CD4-positive, alpha-beta T cell treated with Interleukin-15 for 4 hours (primary cell): ENCODE results near the gene SLC6A6.
A peak's percentile ranks its signal among the peaks of the same experiment; 100 is the strongest.

ENCODE experiments used
- DNase-seq: peaks from one replicate; pipeline ENCODE4 v3.0.0-alpha.2; 2020; ENCODE audit warnings: low spot score

The SLC6A6 gene

DNA sequence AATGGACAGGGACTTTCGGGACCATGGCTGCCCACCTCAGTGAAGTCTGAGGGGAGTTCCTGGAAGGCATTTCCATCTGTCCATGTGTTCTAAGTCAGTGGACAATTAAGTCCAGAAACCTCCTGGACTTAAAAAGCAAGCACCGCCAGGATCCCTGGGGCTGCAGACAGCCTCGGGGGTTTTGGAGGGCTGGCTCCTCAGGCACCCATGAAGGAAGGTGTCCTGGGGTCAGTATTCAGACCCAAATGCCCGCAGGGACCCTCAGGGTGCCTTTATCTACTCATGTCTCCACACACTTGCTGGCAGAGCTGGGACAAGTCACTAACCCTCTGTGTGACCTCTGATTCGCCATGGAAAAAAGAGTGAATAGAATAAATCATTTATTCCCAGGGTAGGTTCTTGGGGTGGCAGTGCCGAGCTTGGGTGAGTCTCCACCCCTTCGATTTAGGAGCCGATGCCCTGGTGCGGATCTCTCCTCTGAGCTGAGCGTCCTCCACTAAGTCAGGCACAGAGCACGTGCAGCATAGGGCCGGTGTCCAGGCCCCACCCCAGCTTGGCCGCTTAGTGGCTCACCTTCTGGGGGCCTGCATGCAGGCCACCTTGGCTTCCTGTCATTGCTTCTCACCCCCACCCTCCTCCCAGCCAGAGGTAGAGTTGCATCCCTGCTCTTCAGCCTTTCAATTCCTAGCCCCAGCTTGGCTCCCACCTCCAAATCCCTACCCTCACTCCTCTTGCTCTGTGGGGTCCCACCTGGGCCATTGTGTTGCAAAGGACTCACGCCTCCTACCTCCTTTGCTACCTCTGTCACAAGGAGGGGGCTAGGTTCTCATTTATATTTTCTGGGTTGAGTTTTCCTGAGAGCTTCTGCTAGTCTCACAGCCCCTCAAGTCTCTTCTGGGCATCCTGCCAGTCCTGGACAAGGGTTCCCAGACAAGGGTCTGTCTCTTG lies 19.9 kb downstream of the SLC6A6 start:
- DNase-seq = no peak

DNA sequence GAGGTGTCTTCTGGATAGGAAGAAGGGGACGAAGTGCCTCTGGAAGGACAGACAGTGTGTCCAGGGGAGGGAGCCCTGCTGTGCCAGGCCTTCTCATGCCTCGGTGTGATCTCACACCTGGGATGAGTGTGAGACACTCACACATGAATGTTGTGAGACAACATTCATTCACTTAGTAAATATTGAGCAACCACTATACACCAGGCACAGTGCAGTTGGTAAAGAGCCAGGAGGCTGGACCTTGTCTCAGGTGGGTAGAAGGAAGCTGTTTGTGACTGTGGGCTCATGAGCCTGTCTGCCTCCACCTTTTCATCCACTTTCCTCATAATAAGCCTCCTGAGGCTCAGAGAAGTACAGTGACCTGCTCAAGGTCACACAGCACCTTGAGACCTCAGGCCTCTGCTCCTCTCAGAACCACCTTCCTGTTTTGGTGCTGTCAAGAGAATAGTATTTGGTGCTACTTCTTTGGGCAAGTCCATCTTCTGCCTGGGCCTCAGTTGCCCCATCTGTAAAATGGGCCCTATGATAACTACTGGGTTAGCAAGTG lies 20.9 kb downstream of the SLC6A6 start:
- no peak for DNase-seq

DNA sequence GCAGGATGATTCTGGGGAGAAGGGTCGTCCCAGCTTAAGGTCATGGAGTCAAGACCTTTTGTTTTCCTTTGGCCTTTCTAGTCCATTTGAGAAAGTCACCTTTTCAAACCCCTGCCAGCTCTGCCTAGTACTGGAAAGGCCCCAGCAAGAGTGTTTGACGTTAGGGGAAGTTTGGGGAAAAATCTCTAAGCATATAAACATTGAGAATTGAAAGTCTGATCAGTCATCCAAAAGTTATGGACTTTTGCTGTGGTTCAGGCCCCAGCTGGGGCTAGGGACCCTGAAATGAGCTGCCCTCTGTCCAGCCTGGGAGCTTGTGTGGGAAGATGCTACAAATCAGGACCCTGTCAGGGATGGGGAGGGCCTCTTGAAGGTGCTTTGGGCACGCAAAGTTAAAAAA lies 21.6 kb downstream of the SLC6A6 start:
- no peak for DNase-seq

DNA sequence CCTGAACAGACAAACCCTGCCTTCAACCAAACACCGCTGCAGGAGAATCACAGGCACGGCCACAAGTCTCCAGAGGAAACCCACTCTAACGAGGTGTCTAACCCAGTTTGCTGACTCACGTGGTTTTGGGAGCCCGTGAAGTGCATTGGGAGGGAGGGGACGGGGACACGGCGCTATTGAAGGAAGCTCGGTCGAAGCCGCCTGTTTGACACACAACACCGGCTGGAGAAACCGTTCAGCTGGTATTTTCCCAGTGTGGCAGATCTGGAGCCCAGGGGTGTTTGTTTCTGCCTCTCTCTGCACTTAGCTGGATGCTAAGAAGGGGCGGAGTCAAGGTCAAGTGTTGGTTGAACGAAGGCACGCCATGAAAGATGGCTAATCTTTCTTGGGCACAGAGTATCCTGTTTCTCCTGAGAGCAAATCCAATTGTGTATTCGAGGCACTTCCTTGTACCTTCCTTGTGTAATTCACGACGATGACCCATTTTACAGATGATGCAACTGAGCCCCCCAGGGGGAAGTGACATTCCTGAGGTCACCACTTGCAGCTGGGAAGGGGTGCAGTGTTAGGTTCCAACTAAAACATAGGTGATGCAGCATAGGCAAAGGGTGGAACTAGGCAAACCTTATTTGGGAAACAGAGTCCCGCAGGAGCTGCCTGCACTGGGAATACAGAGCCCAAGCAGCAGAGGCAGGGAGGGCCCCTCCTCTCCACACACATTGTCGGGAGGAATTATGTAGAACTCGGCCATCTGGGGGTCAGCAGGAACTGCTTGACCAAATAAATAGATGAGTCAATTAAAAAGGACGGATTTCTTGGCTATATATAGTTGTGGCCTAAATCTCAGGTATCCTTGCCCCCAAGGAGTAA lies 22.5 kb downstream of the SLC6A6 start:
- DNase-seq = peak; percentile 69

DNA sequence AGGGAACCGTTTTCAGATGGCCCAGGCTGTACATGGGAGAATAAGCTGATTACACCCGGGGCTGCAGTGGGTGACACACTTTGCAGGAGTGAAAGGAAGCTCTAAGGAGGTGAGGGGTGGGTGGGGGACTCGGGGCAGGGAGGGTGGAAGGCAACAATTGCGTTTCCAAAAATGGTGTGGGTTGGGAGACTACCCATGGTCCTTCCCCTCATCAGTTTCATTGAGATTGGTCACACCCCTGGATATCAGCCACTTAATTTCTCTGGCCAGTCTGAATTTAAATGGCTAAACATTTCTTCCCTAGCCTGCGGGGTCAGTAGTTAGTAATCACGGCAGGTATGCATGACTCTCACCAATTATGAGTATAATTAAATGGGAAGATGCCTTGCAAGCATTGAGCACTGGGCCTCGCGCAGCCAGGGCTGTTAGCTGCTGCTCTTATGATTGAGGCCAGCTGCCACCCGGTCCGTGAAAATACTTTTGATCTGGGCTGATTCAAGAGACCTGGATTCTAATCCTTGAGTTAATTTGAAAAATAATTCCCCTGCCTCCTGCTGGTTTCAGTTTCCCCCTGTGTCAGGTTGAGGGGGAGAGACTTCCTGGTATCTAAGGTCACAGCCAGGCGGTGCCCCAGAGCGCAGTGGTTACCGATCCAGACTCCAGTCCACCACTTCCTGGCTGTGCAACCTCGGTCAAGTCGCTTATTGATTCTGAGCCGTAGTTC lies 23.3 kb downstream of the SLC6A6 start:
- peak; percentile 58 for DNase-seq

DNA sequence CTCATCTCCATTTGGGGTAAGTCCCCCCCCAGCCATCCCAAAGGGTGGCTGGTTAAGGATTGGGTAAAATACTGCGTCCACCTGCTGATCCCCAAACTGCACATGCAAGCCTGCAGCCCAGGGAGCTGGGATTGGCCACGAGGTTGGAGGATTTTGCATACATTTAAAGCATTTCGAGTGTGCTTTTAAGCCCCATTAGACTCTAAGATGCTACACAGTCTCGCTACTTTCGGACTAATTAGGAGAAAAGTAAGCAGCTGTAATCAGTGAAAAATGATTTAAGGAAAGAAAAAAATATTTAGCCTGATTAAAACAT lies 23.9 kb downstream of the SLC6A6 start:
- no peak for DNase-seq

DNA sequence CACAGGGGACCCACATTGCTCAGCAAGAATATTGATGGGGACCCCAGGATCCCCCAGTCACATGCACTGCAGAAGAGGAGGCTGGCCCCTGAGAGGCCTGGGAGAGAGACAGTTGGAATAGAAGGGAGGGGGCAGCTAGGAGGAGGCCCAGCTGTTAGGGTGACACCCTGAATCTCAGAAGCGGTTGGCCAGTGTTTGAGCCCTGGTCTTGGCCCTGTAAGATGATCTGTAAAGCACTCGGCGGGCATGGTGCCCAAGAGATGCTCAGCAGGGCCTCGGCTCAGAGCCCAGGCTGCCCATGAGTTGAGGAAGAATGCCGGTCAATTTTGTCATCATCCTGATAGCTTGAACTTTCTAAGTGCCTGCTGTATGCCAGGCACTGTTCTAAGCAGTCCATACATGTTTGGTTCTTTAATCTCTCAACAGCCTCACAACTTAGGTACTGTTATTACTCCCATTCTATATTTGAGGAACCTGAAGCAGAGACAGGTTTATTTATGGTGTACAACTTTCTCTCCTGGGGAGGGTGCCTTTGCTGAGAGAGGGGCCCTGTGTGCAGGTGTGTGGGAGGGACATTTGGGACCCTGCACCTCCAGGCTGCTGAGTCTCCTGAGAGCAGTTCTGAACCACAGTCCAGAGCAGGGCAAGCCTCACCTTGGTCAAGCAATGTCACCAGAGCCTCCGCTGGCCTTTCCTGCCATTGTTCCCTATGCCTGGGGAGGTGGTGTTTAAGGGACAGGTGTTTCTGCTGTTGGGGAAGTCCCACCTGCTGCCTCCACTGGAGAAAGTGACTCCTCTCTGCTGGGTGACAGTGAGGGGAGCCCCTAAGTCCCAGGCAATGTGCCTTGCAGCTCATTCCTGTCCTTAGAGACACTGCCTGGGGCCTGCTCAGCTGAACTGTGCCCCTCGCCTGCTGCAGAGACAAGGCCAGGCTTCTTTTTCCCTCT lies 26.0 kb downstream of the SLC6A6 start:
- no peak for DNase-seq

DNA sequence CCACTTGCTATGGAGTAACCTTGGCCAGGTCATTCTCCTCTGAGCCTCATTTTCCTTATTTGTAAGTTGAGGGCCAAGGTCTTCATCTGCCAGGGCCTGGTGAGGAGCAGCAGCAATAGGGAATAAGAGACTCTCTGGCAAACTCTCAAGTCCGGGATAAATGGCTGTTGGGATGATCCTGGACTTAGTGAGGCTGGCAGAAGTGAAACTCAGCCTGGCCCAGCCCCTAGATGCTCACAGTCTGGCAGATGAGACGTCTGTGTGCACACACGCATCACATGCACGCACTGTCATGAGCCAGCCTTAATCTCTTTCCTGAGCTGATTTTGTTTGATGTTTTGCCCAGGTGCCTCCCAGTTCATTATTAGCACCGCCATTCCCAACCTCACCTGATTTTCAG lies 26.8 kb downstream of the SLC6A6 start:
- peak; percentile 20 for DNase-seq

DNA sequence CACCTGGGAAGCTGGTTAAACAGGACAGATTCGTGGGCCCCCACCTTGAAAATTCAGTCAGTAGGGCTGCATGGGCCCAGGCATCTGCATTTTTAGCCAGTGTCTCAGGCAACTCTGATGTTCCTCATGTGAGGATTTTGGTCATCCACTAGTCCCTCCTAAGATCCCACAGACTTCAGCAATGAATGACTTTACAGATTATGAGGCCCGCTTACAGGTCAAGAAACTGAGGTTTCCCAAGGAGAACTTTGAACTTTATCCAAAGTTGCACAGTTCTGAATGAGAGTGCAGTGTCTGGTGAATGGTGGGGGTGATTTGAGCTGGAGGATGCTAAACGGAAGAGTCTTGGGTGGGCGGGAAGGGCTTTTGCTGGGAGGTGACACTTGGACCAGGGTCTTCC lies 27.2 kb downstream of the SLC6A6 start:
- DNase-seq = no peak

DNA sequence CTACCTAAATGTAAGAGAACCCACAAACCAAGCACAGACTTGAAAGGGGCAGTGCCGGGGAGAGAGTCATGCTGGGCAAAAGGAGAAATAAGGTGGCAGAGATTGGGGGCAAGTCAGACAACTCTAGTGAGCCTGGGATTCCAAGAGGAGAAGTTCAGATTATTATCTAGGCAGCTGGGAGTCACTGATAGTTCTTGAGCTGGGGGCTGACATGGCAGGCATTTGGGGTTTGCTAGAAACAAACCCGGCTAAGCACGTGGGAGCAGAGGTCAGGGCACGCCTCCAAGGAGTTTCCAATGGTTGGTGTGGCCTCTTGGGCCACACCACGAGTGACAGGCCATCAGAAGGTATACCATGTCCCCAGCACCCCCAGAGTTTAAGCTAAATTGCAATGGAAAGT lies 27.6 kb downstream of the SLC6A6 start:
- DNase-seq = no peak

DNA sequence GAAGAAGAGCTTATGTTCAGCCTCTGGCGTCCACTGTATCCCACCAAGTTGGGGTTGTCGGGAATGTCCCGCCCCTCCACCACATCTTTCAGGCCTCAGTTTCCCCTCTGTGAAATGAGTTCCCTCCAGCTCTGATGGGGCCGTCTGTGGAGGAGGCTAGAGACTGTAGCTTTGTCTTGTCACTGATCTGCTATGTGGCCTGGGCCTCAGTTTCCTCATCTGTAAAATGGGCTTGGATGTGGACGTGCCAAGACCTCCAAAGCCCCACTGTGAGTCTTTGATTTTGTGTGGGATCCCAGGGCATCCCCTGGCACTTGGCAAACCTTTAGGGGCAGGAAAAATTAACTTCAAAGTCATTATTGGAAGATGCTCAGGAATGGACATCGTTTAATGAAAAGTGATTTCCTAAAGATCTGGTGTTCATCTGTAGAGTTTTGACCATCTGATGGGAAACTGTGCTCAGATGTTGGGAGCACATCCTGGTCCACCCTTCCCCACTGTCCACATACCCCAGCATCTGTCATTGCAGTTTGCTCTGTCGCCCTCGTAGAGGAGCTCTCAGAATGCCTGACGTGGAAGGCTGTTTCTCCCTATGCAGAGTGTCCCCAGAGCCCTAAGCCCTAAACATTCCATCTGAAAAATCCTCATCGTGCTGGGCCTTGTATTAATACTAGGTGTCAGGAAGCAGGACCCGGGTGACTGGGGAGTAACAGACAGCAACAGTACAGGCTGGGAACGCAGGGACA lies 28.5 kb downstream of the SLC6A6 start:
- no peak for DNase-seq

DNA sequence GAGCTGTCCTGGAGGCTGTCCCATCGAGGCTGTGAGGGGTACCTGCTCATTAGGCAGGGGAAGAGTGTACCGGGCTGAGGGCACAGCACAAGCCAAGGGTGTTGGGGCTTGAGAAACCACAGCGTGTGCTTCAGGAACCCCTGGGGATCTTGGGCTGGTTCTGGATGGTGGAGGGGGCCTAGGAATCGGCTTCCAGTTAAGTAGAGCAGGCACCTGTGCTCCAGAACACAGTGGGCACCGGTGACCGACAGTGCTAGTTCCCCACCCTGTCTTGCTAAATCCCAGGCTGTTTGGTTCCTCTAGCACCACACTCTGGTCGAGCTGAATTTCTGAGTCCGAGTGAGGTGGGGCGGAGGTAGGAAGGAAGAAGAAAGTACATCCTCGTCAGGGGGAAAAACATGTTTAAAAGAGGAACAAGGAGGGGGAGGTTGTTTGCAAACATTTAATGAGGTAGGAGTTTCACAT lies 29.1 kb downstream of the SLC6A6 start:
- DNase-seq = no peak

DNA sequence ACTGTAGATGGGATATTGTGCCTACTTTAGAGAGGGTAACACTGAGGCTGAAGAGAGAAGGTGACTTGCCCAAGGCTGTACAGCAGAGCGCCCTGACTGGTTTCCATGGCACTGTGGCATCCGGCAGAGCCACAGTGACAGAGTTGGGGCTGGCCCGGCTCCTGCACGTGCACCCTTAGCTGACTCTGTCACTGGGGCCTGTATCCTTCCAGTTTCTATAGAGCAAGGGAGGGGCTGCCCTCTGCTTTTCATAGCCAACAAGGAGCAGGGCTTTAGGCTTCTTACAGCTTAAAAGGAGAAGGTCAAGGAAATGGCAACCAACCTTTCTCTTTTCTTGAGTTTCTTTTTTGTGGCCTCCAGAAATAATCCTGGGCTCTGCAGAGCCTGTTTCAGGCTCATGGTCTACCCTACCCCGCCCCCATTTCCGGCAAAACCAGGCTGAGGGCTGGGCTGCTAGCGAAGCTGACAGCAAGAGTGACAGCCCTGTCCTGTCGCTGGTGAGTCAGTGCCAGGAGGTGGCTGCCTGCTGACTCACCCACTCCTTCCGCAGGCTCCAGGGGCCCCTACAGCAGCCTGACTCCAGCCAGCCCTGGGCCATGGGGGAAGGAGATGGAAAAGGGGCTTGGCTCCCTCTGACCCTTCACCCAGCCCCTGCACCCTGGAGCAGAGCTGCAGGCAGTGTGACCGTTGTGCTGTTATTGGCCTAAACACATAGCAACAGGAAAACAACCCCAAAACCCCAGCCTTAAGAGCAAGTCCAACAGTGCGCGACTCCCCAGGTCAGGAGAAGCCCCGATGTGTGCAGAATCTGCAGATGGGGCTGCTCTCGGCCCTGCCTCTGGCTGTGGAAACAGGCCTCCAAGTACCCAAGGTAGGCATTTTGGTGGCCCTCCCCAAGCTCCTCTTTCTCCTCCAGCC lies 29.8 kb downstream of the SLC6A6 start:
- DNase-seq = peak; percentile 96

DNA sequence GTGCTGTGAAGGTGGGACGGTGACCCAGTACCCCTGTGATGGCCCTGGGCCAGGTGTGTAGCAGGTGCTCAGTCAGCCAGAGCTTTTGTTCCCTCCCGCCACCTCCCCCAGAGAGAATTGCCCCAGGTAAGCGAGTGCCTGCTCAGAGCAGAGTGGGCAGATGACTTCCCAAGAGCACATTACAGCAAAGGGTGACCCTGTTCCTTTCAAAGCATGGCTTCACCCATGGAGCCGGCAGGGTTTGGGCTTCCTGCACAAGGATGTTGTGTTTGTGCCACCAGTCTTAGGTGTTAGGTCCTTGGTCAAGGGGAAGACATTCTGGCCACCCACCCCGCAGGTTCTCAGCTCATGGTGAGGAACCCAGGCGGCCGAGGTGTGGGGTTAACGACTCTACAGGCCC lies 30.7 kb downstream of the SLC6A6 start:
- DNase-seq = no peak

DNA sequence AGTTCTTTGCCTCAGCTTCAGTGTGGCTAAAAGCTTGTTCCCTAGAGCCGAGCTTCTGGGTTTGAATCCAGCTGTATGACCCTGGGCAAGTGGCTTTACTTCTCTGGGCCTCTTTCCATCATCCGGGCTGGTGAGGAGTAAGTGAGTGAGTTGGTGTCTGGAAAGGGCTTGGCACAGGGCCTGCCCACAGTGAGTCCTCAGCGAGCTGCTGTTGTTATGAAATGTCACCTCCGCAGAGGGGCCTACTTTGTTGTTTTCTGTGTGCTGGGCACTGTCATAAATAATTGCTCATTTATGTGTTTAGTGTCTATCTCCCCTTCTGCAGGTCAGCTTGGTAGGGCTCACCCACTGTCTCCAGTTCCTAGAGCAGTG lies 31.7 kb downstream of the SLC6A6 start:
- DNase-seq = peak; percentile 48

DNA sequence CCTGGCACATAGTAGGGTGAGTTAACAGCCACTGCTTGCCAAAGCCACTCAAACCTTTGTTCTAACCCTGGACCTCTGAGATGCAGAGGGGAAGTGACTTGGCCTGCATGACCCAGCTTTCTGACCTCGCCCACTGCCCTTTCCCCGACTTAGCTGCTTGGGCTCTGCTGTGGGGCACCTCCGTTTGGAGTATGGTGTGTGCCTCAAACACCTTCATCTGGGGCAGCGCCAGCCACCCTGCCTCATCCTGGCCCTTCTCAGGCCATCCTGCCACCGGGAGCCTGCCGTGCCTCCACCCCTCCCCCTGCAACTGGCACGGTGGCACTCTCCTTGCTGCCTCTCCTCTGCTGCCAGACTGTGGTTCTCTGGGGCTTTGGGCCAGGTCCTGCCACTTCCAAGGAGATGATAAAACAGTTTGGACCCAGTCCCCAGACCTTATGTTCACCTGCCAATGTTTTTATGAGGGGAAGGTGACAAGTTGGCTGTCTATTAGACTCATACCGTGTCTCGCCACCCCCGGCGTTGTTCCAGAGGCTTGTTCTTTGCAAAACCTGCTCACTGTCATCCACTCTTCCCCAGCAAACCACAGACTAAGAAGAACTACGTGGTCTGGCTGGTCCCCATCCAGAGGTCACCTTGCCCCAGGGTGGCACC lies 32.2 kb downstream of the SLC6A6 start:
- DNase-seq = no peak

DNA sequence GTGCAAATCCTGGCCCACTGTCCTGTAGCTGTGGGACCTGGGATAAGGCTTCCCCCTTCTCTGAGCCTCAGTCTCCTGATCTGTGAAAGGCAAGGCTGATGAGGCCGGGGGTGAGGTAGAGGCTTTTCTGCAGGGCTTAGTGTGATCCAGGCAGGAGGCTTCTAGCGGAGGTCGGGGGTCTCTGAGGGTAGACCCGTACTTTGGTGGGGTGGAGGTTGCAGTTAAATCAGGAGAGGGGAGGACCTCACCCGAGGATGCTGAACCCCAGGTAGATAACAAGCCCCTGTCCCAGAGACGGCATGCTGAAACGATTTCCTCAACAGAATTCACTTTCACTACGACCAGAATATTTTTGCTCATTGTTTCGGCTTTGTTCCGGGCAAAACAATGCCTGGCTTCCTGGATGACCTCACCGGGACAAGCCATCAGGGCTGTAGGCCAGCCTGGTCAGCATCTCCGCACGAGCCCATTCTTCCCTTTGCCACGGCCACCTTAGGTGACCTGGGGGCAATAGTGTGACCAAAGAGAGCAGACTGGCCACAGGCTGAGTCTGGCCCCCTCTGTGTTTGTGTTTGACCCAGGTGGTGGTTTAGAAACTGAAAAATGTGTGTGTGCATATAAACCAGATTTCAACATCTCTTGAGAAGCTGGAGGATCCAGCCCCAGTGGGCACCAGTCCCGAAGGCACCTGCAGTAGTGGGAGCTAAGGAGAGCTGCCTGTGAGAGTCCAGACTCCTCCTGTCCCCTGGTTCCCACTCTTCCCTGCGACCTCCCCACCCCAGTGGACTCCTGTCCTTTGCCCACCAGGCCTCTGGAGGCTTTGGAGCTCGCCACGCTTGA lies 33.0 kb downstream of the SLC6A6 start:
- no peak for DNase-seq

DNA sequence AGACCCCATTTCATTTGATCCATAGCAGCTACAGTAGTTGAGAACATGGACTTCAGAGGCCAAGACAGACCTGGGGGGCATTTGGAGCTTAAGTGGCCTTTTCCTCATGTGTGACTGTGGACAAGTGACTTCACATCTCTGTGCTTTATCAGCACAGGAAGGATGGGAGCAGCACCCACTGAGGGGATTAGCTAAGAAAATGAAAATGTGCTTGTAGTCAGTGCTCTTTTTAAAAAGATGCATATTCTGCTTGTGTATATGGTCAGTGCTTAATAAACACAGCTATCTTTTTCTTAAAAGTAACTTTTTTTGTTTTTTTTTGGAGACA lies 34.5 kb downstream of the SLC6A6 start:
- no peak for DNase-seq
